Middle frontal gyrus (tissue), 1 donor: ENCODE data around the gene CLINT1.
"Not testable (repeated sequence)": the region's sequence is repeated elsewhere in the genome, so short reads cannot be mapped to it uniquely, and the experiment has no call there.

Source experiments
- DNase-seq: peaks from one replicate; pipeline ENCODE4 v3.0.0-alpha.2; 2015; ENCODE audit warnings: low spot score; ENCODE audit errors: extremely low spot score

CLINT1 gene

GRCh38 chr5:157858527-157859226, at the start of gene CLINT1:
Gene CLINT1, minus strand, starts transcription at chr5:157859145. Its CDS starts 175 bp downstream, at chr5:157858970.
- peak; percentile 89 for DNase-seq

GRCh38 chr5:157908459-157908858, 49.5 kb upstream of the CLINT1 start:
- no peak for DNase-seq

- no peak for DNase-seq
Measured at GRCh38 chr5:157907479-157907878, 48.5 kb upstream of the CLINT1 start.

GRCh38 chr5:157903117-157903450, 44.1 kb upstream of the CLINT1 start:
- DNase-seq, result no peak

- DNase-seq, result no peak
Measured at GRCh38 chr5:157902449-157903116, 43.6 kb upstream of the CLINT1 start.

- DNase-seq, result no peak
Measured at GRCh38 chr5:157900644-157901043, 41.7 kb upstream of the CLINT1 start.

GRCh38 chr5:157893611-157894010, 34.7 kb upstream of the CLINT1 start:
- no peak for DNase-seq

GRCh38 chr5:157892974-157893373, 34.0 kb upstream of the CLINT1 start:
- DNase-seq, result no peak

GRCh38 chr5:157890836-157891597, 32.1 kb upstream of the CLINT1 start:
- DNase-seq, result no peak

- no peak for DNase-seq
Measured at GRCh38 chr5:157888814-157889532, 30.0 kb upstream of the CLINT1 start.

GRCh38 chr5:157886796-157887380, 27.9 kb upstream of the CLINT1 start:
- no peak for DNase-seq

GRCh38 chr5:157885051-157885450, 26.1 kb upstream of the CLINT1 start:
- not testable (repeated sequence) for DNase-seq

- DNase-seq, result not testable (repeated sequence)
Measured at GRCh38 chr5:157881498-157881897, 22.6 kb upstream of the CLINT1 start.

GRCh38 chr5:157877821-157878220, 18.9 kb upstream of the CLINT1 start:
- DNase-seq, result no peak

GRCh38 chr5:157874861-157875260, 15.9 kb upstream of the CLINT1 start:
- no peak for DNase-seq

- no peak for DNase-seq
Measured at GRCh38 chr5:157870837-157871834, 12.2 kb upstream of the CLINT1 start.

- no peak for DNase-seq
Measured at GRCh38 chr5:157867751-157868387, 8.9 kb upstream of the CLINT1 start.

- DNase-seq, result no peak
Measured at GRCh38 chr5:157866536-157866935, 7.6 kb upstream of the CLINT1 start.

- no peak for DNase-seq
Measured at GRCh38 chr5:157865781-157866180, 6.8 kb upstream of the CLINT1 start.

GRCh38 chr5:157864067-157864466, 5.1 kb upstream of the CLINT1 start:
- DNase-seq, result no peak
